Activated gamma-delta T cell (primary cell): ENCODE results near the gene NAT8L.

Experiments used
- DNase-seq: peaks from one replicate; lab custom pipeline; 2025; lab: John Stamatoyannopoulos, UW

The NAT8L gene

GRCh38 chr4:2075987-2076907 lies 17.1 kb downstream of the NAT8L start:
- DNase-seq, result no peak

- DNase-seq, result no peak
Measured at GRCh38 chr4:2076908-2077536, 17.9 kb downstream of the NAT8L start.

- no peak for DNase-seq
Measured at GRCh38 chr4:2077537-2078460, 18.7 kb downstream of the NAT8L start.

- DNase-seq, result no peak
Measured at GRCh38 chr4:2078584-2078983, 19.5 kb downstream of the NAT8L start.

- no peak for DNase-seq
Measured at GRCh38 chr4:2079006-2079405, 19.9 kb downstream of the NAT8L start.

- no peak for DNase-seq
Measured at GRCh38 chr4:2079926-2080325, 20.8 kb downstream of the NAT8L start.

- no peak for DNase-seq
Measured at GRCh38 chr4:2080429-2081300, 21.5 kb downstream of the NAT8L start.

- DNase-seq, result no peak
Measured at GRCh38 chr4:2081540-2081939, 22.4 kb downstream of the NAT8L start.

GRCh38 chr4:2082118-2082517 lies 23.0 kb downstream of the NAT8L start:
- DNase-seq, result no peak

- DNase-seq, result no peak
Measured at GRCh38 chr4:2082627-2083026, 23.5 kb downstream of the NAT8L start.

GRCh38 chr4:2083116-2083825 lies 24.1 kb downstream of the NAT8L start:
- no peak for DNase-seq

GRCh38 chr4:2083826-2084160 lies 24.7 kb downstream of the NAT8L start:
- no peak for DNase-seq

GRCh38 chr4:2084316-2084715 lies 25.2 kb downstream of the NAT8L start:
- DNase-seq, result no peak

- no peak for DNase-seq
Measured at GRCh38 chr4:2085496-2085901, 26.4 kb downstream of the NAT8L start.

GRCh38 chr4:2087170-2087569 lies 28.0 kb downstream of the NAT8L start:
- no peak for DNase-seq

GRCh38 chr4:2089222-2089621 lies 30.1 kb downstream of the NAT8L start:
- DNase-seq, result no peak

GRCh38 chr4:2090642-2091041 lies 31.5 kb downstream of the NAT8L start:
- no peak for DNase-seq

GRCh38 chr4:2091990-2092668 lies 33.0 kb downstream of the NAT8L start:
- DNase-seq, result no peak

GRCh38 chr4:2092669-2093053 lies 33.5 kb downstream of the NAT8L start:
- no peak for DNase-seq

- DNase-seq, result no peak
Measured at GRCh38 chr4:2093265-2093664, 34.1 kb downstream of the NAT8L start.
